ENCODE measurements around the gene DPYSL5. TPM values are rescaled to one million over a fixed set of nuclear protein-coding genes. Genes with fewer than 3 reads are reported as not detected.
A peak's percentile ranks its signal among the peaks of the same experiment; 100 is the strongest.

DPYSL5 gene
- total RNA-seq, 1 donor from 2014 or later = not detected

DNA sequence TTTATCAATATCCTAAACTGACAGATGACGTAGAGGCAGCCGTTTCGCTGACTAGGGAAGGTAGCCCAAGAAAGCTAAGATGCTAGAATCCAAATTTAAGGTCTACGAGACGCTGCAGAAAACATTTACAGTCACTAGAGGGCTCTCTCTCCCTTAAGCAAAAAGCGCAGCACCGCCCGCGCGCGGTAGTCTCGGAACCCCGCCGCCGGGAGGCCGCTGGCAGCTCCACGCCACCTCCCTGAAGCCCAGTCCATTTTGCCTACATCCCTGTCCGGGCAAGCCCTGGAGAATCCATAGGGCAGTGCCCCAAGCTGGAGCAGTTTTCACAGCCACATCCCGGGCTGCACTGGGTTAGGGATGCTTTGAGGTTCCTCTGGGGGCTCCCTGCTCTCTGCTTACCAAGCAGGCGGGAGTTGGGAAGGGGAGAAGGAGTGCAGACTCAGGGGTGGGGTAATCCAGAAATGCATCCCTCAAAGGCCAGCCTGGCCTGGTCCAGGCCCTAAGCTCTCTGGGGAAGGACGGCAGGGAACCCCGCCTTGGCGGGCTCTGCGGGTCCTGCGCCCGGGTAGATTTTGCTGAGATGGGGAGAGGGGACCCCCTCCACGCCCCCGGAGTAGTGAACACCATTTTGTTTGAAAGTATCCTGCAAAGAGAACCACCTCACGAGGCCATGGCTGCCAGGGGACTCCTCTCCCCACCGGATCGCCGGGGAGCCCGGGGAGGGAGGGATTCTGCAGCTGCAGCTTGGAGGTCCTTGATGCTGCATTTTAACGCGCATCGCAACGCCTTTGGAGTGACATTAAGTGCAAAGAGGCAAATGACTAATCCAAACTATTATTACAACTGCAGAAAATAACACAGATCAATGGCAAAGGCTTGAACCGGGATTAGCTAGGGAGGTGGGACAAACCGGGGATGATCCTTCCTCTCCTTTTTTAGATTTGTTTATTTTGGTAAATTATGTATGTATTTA is 1.3 kb upstream of the DPYSL5 start:
- CTCF ChIA-PET = interaction anchor here (0.8 to 3.2 kb wide), 17 partner anchors 12 to 458 kb away, joined by 3 to 50 read pairs (median 6); no protein-coding TSS in a partner anchor
- Mint-ChIP-seq H3K27me3 (peaks cover 47% of the 10 kb centered on the region), H3K4me1 (peaks cover 20% of the 10 kb centered on the region), H3K9me3 (no peaks in the 10 kb centered on the region), H3K4me3 (peak overlapping the region; percentile 77), H3K27ac (no peak overlapping the region), H3K36me3 (ENCODE audit: low read depth) (no peaks in the 10 kb centered on the region)
- ATAC-seq (ENCODE audit: low read depth) (peak; percentile 71), DNase-seq (peak; percentile 54)
- TF ChIP-seq, protein P1, sequence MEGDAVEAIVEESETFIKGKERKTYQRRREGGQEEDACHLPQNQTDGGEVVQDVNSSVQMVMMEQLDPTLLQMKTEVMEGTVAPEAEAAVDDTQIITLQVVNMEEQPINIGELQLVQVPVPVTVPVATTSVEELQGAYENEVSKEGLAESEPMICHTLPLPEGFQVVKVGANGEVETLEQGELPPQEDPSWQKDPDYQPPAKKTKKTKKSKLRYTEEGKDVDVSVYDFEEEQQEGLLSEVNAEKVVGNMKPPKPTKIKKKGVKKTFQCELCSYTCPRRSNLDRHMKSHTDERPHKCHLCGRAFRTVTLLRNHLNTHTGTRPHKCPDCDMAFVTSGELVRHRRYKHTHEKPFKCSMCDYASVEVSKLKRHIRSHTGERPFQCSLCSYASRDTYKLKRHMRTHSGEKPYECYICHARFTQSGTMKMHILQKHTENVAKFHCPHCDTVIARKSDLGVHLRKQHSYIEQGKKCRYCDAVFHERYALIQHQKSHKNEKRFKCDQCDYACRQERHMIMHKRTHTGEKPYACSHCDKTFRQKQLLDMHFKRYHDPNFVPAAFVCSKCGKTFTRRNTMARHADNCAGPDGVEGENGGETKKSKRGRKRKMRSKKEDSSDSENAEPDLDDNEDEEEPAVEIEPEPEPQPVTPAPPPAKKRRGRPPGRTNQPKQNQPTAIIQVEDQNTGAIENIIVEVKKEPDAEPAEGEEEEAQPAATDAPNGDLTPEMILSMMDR (IDR thresholded peaks at IDR 0.05) = no peak
- intact Hi-C loops (cut with micrococcal nuclease) = loop anchor here (1.0 to 5.0 kb wide), 6 partner anchors 76 to 457 kb away; partner anchors contain the start of gene KHK
- POLR2A ChIA-PET = interaction anchor here (0.6 to 1.9 kb wide), 2 partner anchors 76 to 330 kb away, joined by 4 to 7 read pairs; no protein-coding TSS in a partner anchor

- CTCF ChIA-PET = interaction anchor here (1.1 to 3.2 kb wide), 7 partner anchors 75 to 456 kb away, joined by 3 to 50 read pairs (median 23); no protein-coding TSS in a partner anchor
- POLR2A ChIA-PET = interaction anchor here (1.9 kb wide), 1 partner anchor 75 kb away, joined by 7 read pairs; no protein-coding TSS in a partner anchor
- ATAC-seq (ENCODE audit: low read depth) = no peak
- Mint-ChIP-seq H3K4me3 (peak overlapping the region; percentile 77), H3K9me3 (no peaks in the 10 kb centered on the region), H3K36me3 (ENCODE audit: low read depth) (no peaks in the 10 kb centered on the region), H3K4me1 (peaks cover 20% of the 10 kb centered on the region), H3K27ac (no peak overlapping the region), H3K27me3 (peaks cover 50% of the 10 kb centered on the region)
- intact Hi-C loops (cut with micrococcal nuclease) = loop anchor here (5.0 kb wide), 1 partner anchor 240 kb away; the partner anchor contains the start of gene KHK
- TF ChIP-seq, protein P1 (IDR thresholded peaks at IDR 0.05) = no peak
- no peak for DNase-seq
Observed at GRCh38 chr2:26847307-26847654, 651 bp upstream of the DPYSL5 start.

GRCh38 chr2:26848336-26849055 is 564 bp downstream of the DPYSL5 start:
- intact Hi-C loops (cut with micrococcal nuclease) = loop anchor here (5.0 kb wide), 1 partner anchor 239 kb away; the partner anchor contains the start of gene KHK
- TF ChIP-seq, protein P1 (IDR thresholded peaks at IDR 0.05) = no peak
- ATAC-seq (ENCODE audit: low read depth) (peak; percentile 30), DNase-seq (peak; percentile 31)
- ChIA-PET CTCF (interaction anchor here (1.0 to 1.1 kb wide), 2 partner anchors 74 to 89 kb away, joined by 3 to 4 read pairs; no protein-coding TSS in a partner anchor), POLR2A (no interaction called here)
- Mint-ChIP-seq H3K9me3 (no peaks in the 10 kb centered on the region), H3K4me1 (peaks cover 20% of the 10 kb centered on the region), H3K27ac (no peak overlapping the region), H3K36me3 (ENCODE audit: low read depth) (no peaks in the 10 kb centered on the region), H3K4me3 (peak overlapping the region; percentile 73), H3K27me3 (peaks cover 51% of the 10 kb centered on the region)

GRCh38 chr2:26849056-26849999 is 1.4 kb downstream of the DPYSL5 start:
- Mint-ChIP-seq H3K4me3 (peak overlapping the region; percentile 73), H3K9me3 (no peaks in the 10 kb centered on the region), H3K27ac (no peak overlapping the region), H3K36me3 (ENCODE audit: low read depth) (no peaks in the 10 kb centered on the region), H3K4me1 (peaks cover 20% of the 10 kb centered on the region), H3K27me3 (peaks cover 49% of the 10 kb centered on the region)
- CTCF ChIA-PET = interaction anchor here (1.0 kb wide), 1 partner anchor 73 kb away, joined by 4 read pairs; no protein-coding TSS in a partner anchor
- TF ChIP-seq, protein P1 (IDR thresholded peaks at IDR 0.05) = no peak
- intact Hi-C loops (cut with micrococcal nuclease) = loop anchor here (5.0 kb wide), 1 partner anchor 238 kb away; the partner anchor contains the start of gene KHK
- DNase-seq = peak; percentile 23
- ATAC-seq (ENCODE audit: low read depth) = no peak
- POLR2A ChIA-PET = no interaction called here
